ENCODE results near the gene C1QTNF3.

GRCh38 chr5:34014626-34015025 is 28.4 kb downstream of the C1QTNF3 start:
- TF ChIP-seq EZH2phosphoT487 (IDR thresholded peaks at IDR 0.05; ENCODE audit: unreplicated experiment) (no peak), CTCF (conservative IDR thresholded peaks at IDR 0.05; ENCODE audit: low read depth in 2 of 2) (no peak), POLR2AphosphoS5 (IDR thresholded peaks at IDR 0.05; ENCODE audit: low read depth) (no peak), CREB1 (CRISPR knock-in tag; IDR thresholded peaks at IDR 0.05; ENCODE audit: low read depth) (no peak)

Measured in GM23338 (cell line).